Activated T-helper 17 cell treated with anti-CD3 and anti-CD28 coated beads, Interleukin-2, amount 50 U/mL, for 72 hours (primary cell): Measurements from ENCODE around the gene TCP11L1. TPM values are rescaled to one million over a fixed set of nuclear protein-coding genes. Genes with fewer than 3 reads are reported as not detected.

Source experiments
- ATAC-seq: fragments of 150-1000 bp; cut with Tn5 transposase; replicated peaks from 2 replicates; pipeline ENCODE4 v1.10.0; 2021; ENCODE audit warnings: mild to moderate bottlenecking, moderate library complexity
- H3K27ac Mint-ChIP-seq: one replicate; pipeline ENCODE4 v1.8.0; 2022; ENCODE audit warnings: mixed read lengths
- H3K27me3 Mint-ChIP-seq: one replicate; pipeline ENCODE4 v1.8.0; 2022; ENCODE audit warnings: mixed read lengths
- H3K36me3 Mint-ChIP-seq: one replicate; pipeline ENCODE4 v1.8.0; 2022; ENCODE audit warnings: low read depth, mild to moderate bottlenecking, mixed read lengths
- H3K4me1 Mint-ChIP-seq: one replicate; pipeline ENCODE4 v1.8.0; 2022; ENCODE audit warnings: mixed read lengths
- H3K4me3 Mint-ChIP-seq: one replicate; pipeline ENCODE4 v1.8.0; 2022; ENCODE audit warnings: mild to moderate bottlenecking, mixed read lengths
- H3K9me3 Mint-ChIP-seq: one replicate; pipeline ENCODE4 v1.8.0; 2022; ENCODE audit warnings: mixed read lengths
- total RNA-seq, 2 donors: library from RNA; stranded (reverse); gene quantifications; one replicate each; pipeline ENCODE4 v1.2.3, GENCODE V29; 2022

Gene TCP11L1
- total RNA-seq, result 10 to 100 TPM; 13.3 to 14.6 TPM

DNA sequence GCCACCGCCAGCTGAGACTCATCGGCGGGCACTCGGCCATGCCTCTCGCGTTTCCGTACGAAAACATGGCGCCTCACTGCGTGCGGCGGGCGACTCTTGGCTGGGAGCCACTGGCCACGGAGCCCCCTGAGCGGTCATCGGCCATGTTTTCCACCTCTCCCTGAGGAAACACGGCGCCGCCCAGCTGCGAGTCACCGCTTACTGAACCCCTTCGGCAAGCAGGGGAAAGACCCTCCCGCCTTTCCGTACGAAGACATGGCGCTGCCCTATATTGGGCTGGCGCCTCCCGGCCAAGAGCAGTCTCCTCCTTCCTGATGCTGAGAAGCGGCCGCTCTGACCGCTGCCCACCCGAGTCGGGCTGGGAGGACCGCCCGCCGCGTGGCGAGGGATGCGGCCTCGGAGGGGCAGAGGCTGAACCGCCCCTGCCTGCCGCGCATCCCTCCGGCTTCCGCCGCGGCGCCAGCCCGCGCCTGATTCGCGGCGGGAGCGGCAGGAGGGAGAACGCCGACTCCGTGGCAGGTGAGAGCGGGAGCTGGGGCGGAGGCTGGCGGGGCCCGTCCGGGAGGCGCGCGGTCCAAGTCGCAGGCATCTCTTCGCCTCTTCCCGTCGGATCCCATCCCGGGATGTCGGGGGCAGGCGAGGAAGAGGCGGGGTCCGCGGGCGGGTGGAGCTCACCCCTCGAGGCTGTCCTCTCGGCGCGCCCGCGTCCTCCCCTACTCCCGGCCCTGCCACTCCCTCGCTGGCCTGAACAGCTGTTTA lies at the start of gene TCP11L1:
TCP11L1 (plus strand) TSS at position 299 of the 759 bp plus-strand sequence. CDS start 4,202 bp downstream, outside the sequence.
- no peaks in the 10 kb centered on the region for H3K9me3 Mint-ChIP-seq
- peak within 1 kb of the TSS; percentile 91 for H3K4me3 Mint-ChIP-seq
- peak within 1 kb of the TSS; percentile 96 for H3K27ac Mint-ChIP-seq
- H3K36me3 Mint-ChIP-seq, result peaks cover 21% of the 10 kb centered on the region
- peak; percentile 64 for ATAC-seq
- peaks cover 13% of the 10 kb centered on the region for H3K4me1 Mint-ChIP-seq
- H3K27me3 Mint-ChIP-seq, result peaks cover 7% of the 10 kb centered on the region

- H3K27ac Mint-ChIP-seq, result no peak overlapping the region
- H3K4me1 Mint-ChIP-seq, result no peaks in the 10 kb centered on the region
- no peak for ATAC-seq
- peaks cover 5% of the 10 kb centered on the region for H3K9me3 Mint-ChIP-seq
- H3K4me3 Mint-ChIP-seq, result no peak overlapping the region
- H3K36me3 Mint-ChIP-seq, result no peaks in the 10 kb centered on the region
- H3K27me3 Mint-ChIP-seq, result no peaks in the 10 kb centered on the region
Observed at GRCh38 chr11:32990481-32990880, 48.9 kb upstream of the TCP11L1 start.

DNA sequence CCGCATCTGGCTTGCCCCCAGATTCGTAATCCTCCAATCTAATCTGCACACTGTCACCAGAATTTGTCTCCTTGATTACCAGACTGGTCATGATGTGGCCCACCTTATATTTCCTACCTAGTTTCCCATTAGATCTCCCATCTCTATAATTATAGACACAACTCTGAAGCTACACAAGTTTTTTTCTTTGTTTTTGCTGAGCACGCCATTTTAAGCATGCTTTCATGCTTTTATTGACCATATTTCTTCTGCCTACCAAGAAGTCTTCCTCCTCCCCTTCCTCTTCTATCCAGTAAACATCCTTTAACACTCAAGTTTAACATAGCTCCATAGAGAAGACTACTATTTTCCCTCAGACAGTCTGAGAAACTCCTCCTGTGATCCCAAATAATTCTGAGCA lies 47.9 kb upstream of the TCP11L1 start:
- Mint-ChIP-seq H3K4me1 (no peaks in the 10 kb centered on the region), H3K4me3 (no peak overlapping the region), H3K36me3 (no peaks in the 10 kb centered on the region), H3K27ac (no peak overlapping the region), H3K27me3 (no peaks in the 10 kb centered on the region), H3K9me3 (peaks cover 5% of the 10 kb centered on the region)
- no peak for ATAC-seq

DNA sequence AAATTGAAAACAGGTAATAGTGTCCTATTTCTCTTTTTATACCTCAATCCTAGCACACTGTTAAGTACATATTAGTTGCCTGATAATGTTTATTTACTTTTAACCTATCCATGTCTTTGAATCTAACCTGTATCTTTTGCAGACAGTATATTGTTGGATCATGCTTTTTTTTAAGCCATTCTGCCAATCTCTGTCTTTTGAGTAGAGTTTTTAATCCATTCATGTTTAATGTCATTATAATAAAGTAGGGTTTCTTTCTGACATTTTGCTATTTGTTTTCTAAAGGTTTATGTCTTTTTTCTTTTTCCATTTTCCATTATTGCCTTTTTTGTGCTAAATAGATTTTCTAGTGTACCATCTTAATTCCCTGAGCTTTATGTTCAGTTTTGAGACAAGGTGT lies 47.5 kb upstream of the TCP11L1 start:
- ATAC-seq, result no peak
- no peaks in the 10 kb centered on the region for H3K4me1 Mint-ChIP-seq
- H3K27me3 Mint-ChIP-seq, result no peaks in the 10 kb centered on the region
- no peak overlapping the region for H3K27ac Mint-ChIP-seq
- H3K36me3 Mint-ChIP-seq, result no peaks in the 10 kb centered on the region
- no peak overlapping the region for H3K4me3 Mint-ChIP-seq
- H3K9me3 Mint-ChIP-seq, result peaks cover 5% of the 10 kb centered on the region

GRCh38 chr11:33000181-33000580 lies 39.2 kb upstream of the TCP11L1 start:
- Mint-ChIP-seq H3K27me3 (no peaks in the 10 kb centered on the region), H3K27ac (no peak overlapping the region), H3K4me3 (no peak overlapping the region), H3K36me3 (no peaks in the 10 kb centered on the region), H3K4me1 (peaks cover 10% of the 10 kb centered on the region), H3K9me3 (no peaks in the 10 kb centered on the region)
- ATAC-seq, result no peak

DNA sequence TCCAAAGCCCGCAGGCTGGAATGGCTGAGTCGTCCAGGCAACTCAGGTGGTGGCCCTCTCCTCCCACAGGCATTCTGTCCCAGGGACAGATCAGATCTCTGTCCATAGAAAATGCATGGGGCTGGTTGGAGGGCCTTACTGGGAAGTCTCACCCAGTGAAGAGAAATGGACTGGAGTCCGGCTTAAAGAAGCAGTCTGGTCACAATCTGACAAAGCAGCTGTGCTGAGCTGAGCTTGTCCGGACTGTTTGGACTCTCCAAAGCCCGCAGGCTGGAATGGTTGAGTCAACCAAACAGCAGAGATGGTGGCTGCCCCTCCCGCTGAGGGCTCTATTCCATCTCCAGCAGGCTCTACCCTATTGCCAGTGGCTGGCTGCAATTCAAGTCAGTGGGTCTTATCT lies 38.1 kb upstream of the TCP11L1 start:
- Mint-ChIP-seq H3K27ac (no peak overlapping the region), H3K9me3 (no peaks in the 10 kb centered on the region), H3K4me1 (peaks cover 21% of the 10 kb centered on the region), H3K27me3 (no peaks in the 10 kb centered on the region), H3K36me3 (no peaks in the 10 kb centered on the region), H3K4me3 (no peak overlapping the region)
- no peak for ATAC-seq

DNA sequence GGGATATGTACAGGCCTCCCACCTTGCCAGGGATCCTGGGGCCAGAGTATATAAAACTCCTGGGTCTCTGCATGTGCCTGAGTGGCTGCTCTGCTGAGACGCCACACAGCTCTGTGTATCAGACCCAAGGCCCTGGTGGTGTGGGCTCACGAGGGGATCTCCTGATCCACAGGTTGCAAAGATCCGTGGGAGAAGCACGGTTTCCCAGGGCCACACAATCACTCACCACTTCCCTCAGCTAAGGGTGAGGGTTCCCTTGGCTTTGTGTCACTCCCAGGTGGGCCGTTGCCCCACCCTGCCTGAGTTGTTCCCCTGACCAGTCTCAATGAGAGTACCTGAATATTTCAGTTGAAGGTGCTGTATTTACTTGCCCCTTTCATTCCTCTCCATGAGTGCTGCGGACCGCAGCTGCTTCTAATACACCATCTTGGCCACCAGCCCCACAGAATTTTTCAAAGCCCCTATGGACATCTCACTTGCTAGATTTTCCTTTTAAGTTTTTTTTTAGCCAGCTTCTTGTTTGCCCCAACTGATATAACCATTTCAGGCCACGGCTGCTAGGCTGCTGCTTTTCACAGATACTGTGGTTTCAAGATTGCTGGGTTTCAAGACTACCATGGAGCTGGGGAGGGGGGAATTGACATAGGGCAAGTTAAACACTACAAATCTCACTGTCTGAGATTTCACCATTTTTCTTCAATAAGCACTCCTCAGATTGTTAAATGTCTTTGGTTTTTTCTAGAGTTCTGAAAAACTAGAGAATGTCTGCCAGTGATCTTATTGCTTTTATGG lies 37.4 kb upstream of the TCP11L1 start:
- no peaks in the 10 kb centered on the region for H3K36me3 Mint-ChIP-seq
- no peaks in the 10 kb centered on the region for H3K27me3 Mint-ChIP-seq
- no peak overlapping the region for H3K4me3 Mint-ChIP-seq
- no peaks in the 10 kb centered on the region for H3K9me3 Mint-ChIP-seq
- ATAC-seq, result no peak
- no peak overlapping the region for H3K27ac Mint-ChIP-seq
- peaks cover 26% of the 10 kb centered on the region for H3K4me1 Mint-ChIP-seq

GRCh38 chr11:33005175-33005574 lies 34.2 kb upstream of the TCP11L1 start:
- no peak overlapping the region for H3K27ac Mint-ChIP-seq
- H3K9me3 Mint-ChIP-seq, result no peaks in the 10 kb centered on the region
- peaks cover 26% of the 10 kb centered on the region for H3K4me1 Mint-ChIP-seq
- peak; percentile 67 for ATAC-seq
- H3K27me3 Mint-ChIP-seq, result no peaks in the 10 kb centered on the region
- no peaks in the 10 kb centered on the region for H3K36me3 Mint-ChIP-seq
- no peak overlapping the region for H3K4me3 Mint-ChIP-seq

- Mint-ChIP-seq H3K4me3 (no peak overlapping the region), H3K27me3 (no peaks in the 10 kb centered on the region), H3K36me3 (no peaks in the 10 kb centered on the region), H3K9me3 (no peaks in the 10 kb centered on the region), H3K27ac (no peak overlapping the region), H3K4me1 (peaks cover 26% of the 10 kb centered on the region)
- no peak for ATAC-seq
Observed at GRCh38 chr11:33006010-33006409, 33.4 kb upstream of the TCP11L1 start.

- Mint-ChIP-seq H3K4me1 (peaks cover 4% of the 10 kb centered on the region), H3K27me3 (peaks cover 27% of the 10 kb centered on the region), H3K27ac (no peak overlapping the region), H3K36me3 (no peaks in the 10 kb centered on the region), H3K4me3 (no peak overlapping the region), H3K9me3 (no peaks in the 10 kb centered on the region)
- no peak for ATAC-seq
Observed at GRCh38 chr11:33013755-33014154, 25.6 kb upstream of the TCP11L1 start.

- Mint-ChIP-seq H3K9me3 (no peaks in the 10 kb centered on the region), H3K36me3 (no peaks in the 10 kb centered on the region), H3K27ac (no peak within 1 kb of the TSS), H3K27me3 (peaks cover 34% of the 10 kb centered on the region), H3K4me1 (peaks cover 4% of the 10 kb centered on the region), H3K4me3 (peak within 1 kb of the TSS; percentile 75)
- peak; percentile 81 for ATAC-seq
Observed at GRCh38 chr11:33015621-33016551, 23.5 kb upstream of the TCP11L1 start, which contains the start of gene DEPDC7. Gene DEPDC7, plus strand, starts transcription at chr11:33015878. Its CDS starts 78 bp downstream, at chr11:33015956.

GRCh38 chr11:33016654-33017053 lies 22.7 kb upstream of the TCP11L1 start:
- Mint-ChIP-seq H3K9me3 (no peaks in the 10 kb centered on the region), H3K4me1 (peaks cover 3% of the 10 kb centered on the region), H3K4me3 (peak overlapping the region; percentile 75), H3K27me3 (peaks cover 34% of the 10 kb centered on the region), H3K36me3 (no peaks in the 10 kb centered on the region), H3K27ac (no peak overlapping the region)
- no peak for ATAC-seq

GRCh38 chr11:33017478-33017877 lies 21.9 kb upstream of the TCP11L1 start:
- Mint-ChIP-seq H3K27ac (no peak overlapping the region), H3K36me3 (no peaks in the 10 kb centered on the region), H3K4me1 (peaks cover 6% of the 10 kb centered on the region), H3K27me3 (peaks cover 37% of the 10 kb centered on the region), H3K9me3 (no peaks in the 10 kb centered on the region), H3K4me3 (no peak overlapping the region)
- no peak for ATAC-seq

DNA sequence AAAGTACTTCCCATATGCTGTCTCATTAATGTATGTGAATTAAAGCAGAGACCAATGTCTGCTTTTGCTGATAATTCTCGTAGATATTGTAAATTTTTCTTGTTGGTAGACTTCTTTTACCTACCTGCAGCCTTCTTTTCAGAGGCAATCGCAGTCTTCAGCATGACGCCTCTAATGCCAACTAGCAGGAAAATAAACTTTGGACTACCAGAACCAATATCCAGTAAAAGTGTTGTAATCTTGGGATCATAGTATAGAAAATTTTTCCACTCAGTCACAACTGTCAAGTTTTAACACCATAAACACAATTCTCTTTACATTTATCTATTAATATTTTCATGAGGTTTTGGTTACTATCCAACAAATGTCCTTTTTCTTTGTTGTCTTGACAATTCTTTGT lies 21.4 kb upstream of the TCP11L1 start:
- Mint-ChIP-seq H3K4me3 (no peak overlapping the region), H3K27me3 (peaks cover 37% of the 10 kb centered on the region), H3K4me1 (peaks cover 6% of the 10 kb centered on the region), H3K27ac (no peak overlapping the region), H3K36me3 (no peaks in the 10 kb centered on the region), H3K9me3 (no peaks in the 10 kb centered on the region)
- ATAC-seq, result no peak
